ENCODE measurements around the gene RPL18A.

The RPL18A gene

GRCh38 chr19:17841810-17842662, 17.7 kb upstream of the RPL18A start:
- DNase-seq: peak; percentile 44 to 60

GRCh38 chr19:17842663-17843291, 16.9 kb upstream of the RPL18A start:
- no peak for DNase-seq

- DNase-seq: no peak
Observed at GRCh38 chr19:17843292-17843827, 16.4 kb upstream of the RPL18A start.

GRCh38 chr19:17843908-17844490, 15.7 kb upstream of the RPL18A start:
- DNase-seq: no peak

- peak; percentile 54 to 79 for DNase-seq
Observed at GRCh38 chr19:17846146-17846545, 13.6 kb upstream of the RPL18A start.

- DNase-seq: peak; percentile 93 to 95
Observed at GRCh38 chr19:17847538-17848366, 12.0 kb upstream of the RPL18A start, which contains the start of gene JAK3. TSS of gene JAK3 (minus strand) at chr19:17847982. CDS start at chr19:17844417, 3,565 bp downstream.

GRCh38 chr19:17848595-17849292, 11.0 kb upstream of the RPL18A start:
- peak in 1 of 2 donors; percentile 29 for DNase-seq

GRCh38 chr19:17854061-17854460, 5.6 kb upstream of the RPL18A start:
- no peak for DNase-seq

GRCh38 chr19:17855280-17856152, 4.2 kb upstream of the RPL18A start:
- DNase-seq: peak; percentile 84 to 90

- no peak for DNase-seq
Observed at GRCh38 chr19:17860331-17860992, 752 bp downstream of the RPL18A start.

GRCh38 chr19:17860993-17861360, 1.3 kb downstream of the RPL18A start:
- DNase-seq: no peak

- no peak for DNase-seq
Observed at GRCh38 chr19:17861542-17862402, 2.1 kb downstream of the RPL18A start.

- DNase-seq: no peak
Observed at GRCh38 chr19:17862711-17863519, 3.2 kb downstream of the RPL18A start.

- no peak for DNase-seq
Observed at GRCh38 chr19:17863520-17864182, 3.9 kb downstream of the RPL18A start.

GRCh38 chr19:17865364-17866311, 5.9 kb downstream of the RPL18A start:
- DNase-seq: no peak

- no peak for DNase-seq
Observed at GRCh38 chr19:17866312-17866963, 6.7 kb downstream of the RPL18A start.
